Medulla oblongata (tissue), 1 donor: Measurements from ENCODE around the gene DEFB124.

Source experiments
- DNase-seq: peaks from one replicate; pipeline ENCODE4 v3.0.0-alpha.2; 2015; ENCODE audit errors: extremely low spot score

DEFB124 gene

GRCh38 chr20:31425797-31426196 lies 49.1 kb downstream of the DEFB124 start:
- DNase-seq, result no peak

GRCh38 chr20:31418307-31418706 lies 56.6 kb downstream of the DEFB124 start:
- no peak for DNase-seq

- no peak for DNase-seq
These were observed 59.3 kb downstream of the DEFB124 start for GRCh38 chr20:31415653-31416052.
